Measurements from ENCODE around the gene NOC2L. TPM values are rescaled to one million over a fixed set of nuclear protein-coding genes. Genes with fewer than 3 reads are reported as not detected.
A peak's percentile ranks its signal among the peaks of the same experiment; 100 is the strongest.

Gene NOC2L
- total RNA-seq, 1 donor from 2014 or later: 71.9 TPM

DNA sequence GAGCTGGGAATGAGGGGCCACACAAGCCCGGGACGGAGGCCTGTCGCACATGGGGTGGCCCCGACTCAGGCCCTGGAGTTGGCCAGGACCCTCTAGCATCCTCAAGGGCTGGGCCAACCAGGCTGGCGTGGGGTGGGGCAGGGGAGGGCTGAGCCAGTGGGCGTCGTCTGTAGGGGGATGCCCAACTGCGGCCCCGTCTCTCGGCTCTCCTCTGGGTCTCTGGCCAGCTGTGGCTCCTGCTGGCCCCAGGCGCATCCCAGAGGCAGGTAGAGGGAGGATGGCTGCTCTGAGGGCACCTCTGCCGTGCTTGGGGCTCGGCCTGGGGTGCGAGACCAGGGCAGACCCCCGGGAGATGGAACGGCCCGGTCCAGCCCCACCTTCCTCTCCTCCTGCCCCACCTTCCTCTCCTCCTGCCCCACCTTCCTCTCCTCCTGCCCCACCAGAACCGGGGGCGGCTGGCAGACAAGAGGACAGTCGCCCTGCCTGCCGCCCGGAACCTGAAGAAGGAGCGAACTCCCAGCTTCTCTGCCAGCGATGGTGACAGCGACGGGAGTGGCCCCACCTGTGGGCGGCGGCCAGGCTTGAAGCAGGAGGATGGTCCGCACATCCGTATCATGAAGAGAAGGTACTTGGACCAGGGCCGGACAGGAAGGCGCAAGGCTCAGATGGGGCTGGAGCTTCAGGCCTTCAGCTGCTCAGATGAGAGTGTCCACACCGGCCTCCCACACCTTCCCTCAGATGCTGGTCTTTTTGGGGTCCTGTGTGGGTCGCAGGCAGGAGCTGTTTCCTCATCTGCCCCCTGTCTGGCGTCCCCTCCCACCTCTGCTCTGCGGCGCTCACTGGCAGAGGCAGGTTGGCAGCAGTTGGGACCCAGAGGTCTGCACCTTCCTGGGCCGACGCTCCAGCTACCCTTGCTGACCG lies 29.1 kb downstream of the NOC2L start:
- no peak for DNase-seq (ENCODE audit: low spot score)

DNA sequence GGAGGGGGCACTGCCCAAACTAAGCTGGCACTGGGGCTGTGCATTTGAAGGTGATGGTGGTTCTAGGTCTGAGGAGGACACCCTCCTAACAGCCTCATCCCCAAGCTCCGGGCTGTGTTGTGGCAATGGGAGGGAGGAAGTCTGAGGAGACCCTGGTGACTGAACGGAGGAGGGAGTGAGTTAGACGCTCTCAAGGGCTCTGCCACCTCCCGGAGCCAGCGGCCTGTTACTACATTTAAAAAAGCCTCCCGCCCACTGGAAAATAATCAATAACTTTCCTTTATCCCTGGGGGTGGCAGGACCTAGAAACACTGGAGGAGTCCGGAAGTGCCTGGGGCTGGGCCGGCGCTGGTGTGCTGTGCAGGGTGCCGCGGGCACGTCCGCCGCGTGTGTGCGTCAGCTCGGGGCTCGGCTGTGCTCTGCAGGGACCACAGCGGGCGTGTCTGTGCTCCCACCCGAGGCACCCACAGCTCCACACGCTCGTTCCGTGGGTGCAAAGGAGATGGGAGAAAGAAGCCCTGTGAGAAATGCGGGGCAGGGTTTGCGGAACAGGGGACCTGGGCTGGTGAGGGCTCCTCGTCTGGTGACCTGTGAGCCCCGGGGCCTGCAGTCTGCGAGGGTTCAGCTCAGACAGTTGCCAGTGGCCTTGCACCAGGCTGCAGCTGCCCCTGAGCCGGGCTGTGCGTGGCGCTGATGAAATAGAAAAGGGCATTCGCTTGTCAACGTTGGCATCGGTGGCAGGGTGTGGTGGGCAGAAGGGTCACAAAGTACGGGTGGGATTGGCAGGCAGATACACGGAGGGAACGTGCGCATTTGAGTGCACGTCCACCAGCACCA lies 30.0 kb downstream of the NOC2L start:
- no peak for DNase-seq (ENCODE audit: low spot score)

- DNase-seq (ENCODE audit: low spot score): no peak
Measured at GRCh38 chr1:927748-928147, 31.3 kb downstream of the NOC2L start.

DNA sequence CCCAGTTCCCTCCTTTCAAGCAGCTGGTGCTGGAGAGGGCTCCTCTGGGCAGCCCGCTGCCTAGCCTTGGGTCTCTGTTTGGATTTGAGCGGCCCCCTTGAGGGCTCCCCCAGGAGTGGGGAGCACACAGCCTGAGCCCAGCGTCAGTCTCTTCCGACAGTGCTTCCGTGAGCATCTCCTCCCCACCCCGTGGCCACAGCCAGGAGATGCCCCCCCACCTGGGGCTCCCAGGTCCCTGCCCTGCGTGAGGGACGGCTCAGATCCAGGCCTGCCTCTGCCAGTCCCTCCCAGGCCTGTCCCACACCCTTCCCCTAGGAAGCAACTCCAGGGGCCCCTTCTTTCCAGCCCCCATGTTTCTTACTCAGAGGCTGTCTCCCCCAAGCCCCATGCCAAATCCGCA lies 31.8 kb downstream of the NOC2L start:
- no peak for DNase-seq (ENCODE audit: low spot score)

DNA sequence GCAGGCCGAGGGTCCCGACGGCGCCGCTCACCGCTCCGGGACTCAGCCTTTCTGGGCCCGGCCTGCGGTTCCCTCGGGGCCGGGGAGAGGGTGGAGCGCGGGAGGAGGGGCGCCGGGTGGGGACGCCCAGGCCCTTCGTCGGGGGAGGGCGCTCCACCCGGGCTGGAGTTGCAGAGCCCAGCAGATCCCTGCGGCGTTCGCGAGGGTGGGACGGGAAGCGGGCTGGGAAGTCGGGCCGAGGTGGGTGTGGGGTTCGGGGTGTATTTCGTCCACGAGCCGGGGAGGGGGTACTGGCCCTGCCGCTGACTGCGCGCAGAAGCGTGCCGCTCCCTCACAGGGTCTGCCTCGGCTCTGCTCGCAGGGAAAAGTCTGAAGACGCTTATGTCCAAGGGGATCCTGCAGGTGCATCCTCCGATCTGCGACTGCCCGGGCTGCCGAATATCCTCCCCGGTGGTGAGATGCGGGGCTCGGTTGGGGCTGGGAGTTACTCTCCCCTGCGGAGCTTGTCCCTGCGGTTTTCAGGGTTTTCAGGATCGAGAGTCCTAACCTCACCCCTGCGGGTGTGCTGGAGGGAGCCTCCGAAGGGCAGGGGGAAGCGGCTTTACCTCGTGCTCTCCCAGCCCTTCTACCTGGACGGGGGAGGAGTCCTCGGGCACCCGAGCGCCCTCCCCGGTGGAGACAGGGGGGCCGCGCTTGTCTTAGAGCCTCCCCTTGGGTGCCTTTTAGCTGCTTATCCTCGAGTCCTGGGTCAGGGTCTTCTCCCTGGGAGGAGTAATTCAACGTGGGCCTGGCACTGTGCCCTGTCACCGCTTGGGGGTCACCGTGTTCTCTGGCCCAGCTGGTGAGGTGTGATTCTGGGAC lies 33.3 kb downstream of the NOC2L start:
- DNase-seq (ENCODE audit: low spot score): no peak

DNA sequence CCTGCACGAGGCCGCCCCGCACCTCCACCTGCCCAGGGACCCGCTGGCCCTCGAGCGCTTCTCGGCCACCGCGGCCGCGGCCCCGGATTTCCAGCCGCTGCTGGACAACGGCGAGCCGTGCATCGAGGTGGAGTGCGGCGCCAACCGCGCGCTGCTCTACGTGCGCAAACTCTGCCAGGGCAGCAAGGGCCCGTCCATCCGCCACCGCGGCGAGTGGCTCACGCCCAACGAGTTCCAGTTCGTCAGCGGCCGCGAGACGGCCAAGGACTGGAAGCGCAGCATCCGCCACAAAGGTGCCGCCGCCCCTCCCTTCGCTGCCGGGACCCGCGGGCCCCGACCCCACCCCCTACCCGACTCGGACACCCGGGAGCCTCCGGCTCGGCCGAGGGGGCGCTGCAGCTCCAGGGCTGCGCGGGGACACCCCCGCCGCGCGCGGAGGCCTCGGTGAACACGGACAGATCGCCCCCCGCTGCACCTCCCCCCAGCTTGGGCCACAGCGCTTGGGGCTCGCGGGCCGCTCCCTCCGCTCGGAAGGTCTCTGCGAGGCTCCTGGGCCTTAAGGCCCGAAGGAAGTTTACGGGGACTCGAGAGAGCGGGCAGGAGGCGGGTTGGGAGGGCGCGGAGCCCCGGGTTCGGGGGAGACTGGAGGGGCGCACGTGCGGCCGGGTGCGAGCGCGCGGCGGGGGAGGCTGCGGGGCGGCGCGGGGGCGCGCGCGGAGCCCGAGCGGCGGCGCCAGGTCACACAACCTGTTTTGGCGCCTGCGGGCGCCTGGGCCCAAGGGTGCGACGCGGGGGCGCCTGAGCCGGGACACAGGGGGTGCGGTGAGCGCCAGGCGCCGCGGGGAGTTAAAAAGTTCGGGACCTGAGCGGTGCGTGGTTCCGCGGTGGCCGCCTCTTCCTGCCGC lies 34.1 kb downstream of the NOC2L start:
- DNase-seq (ENCODE audit: low spot score): no peak

DNA sequence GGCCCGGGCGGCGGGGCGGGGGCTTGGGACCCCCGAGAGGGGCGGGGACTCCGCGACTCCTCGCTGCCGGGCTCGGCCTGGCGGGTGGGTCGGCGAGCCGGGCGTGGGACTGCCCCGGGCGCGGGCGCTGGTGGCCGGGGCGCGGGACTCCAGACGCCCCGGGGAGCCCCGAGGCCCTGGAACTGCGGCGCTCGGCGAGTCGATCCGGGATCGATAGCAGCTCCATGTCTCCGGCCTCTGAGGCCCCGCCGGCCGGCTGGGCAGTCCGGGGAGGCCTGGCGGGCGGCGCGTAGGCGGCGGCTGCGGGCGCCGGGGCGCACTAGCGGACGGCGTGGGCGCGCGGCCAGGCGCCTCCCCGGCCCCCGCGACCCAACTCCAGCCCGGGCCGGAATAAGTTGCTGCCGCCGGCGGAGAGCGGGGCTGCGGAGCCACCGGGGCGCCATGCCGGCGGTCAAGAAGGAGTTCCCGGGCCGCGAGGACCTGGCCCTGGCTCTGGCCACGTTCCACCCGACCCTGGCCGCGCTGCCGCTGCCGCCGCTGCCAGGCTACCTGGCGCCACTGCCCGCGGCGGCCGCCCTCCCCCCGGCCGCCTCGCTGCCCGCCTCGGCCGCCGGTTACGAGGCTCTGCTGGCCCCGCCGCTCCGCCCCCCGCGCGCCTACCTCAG lies 34.9 kb downstream of the NOC2L start:
- no peak for DNase-seq (ENCODE audit: low spot score)

DNA sequence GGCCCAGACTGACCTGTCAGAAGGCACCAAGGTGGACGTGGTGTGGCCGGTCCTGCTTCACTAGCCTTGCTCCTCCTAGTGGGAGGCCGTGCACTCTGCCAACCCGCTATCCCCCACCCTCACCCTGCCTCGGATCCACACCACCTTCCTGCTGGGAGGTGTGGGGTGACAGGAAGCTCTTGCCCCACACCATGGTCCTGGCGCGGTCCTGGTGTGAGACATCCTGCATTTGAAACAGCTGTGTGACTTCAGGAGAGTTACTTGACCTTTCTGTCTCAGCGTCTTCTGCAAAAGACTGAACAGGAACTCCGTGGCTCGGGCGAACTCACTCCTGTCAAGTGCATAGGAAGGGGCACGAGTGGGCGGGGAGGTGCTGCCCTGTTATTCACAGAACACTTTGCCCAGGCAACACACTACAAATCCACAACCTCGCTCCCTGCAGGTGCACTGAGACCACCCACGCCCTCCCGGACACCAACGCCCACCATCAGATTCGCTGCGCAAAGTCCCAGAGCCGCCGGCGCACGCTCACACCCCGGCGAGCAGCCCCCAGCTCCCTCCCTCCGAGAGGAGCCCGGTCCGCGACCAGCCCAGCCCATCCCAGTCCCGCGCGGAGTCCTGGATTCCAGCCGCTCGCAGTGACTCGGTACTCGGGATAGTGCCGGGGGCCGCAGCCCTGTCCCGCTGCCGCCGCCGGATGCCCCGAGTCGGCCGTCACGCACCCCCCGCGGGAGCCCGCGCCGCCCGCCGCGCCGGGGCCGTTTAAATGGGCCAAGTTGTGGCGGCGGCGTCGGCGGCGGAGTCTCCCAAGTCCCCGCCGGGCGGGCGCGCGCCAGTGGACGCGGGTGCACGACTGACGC lies 35.7 kb downstream of the NOC2L start, which contains the start of gene SAMD11:
Gene SAMD11, plus strand, starts transcription at position 793 of the 860 bp plus-strand sequence. CDS start 509 bp downstream, outside the sequence.
- peak; percentile 82 for DNase-seq (ENCODE audit: low spot score)

- DNase-seq (ENCODE audit: low spot score): no peak
Measured at GRCh38 chr1:921011-921837, 37.8 kb downstream of the NOC2L start.

DNA sequence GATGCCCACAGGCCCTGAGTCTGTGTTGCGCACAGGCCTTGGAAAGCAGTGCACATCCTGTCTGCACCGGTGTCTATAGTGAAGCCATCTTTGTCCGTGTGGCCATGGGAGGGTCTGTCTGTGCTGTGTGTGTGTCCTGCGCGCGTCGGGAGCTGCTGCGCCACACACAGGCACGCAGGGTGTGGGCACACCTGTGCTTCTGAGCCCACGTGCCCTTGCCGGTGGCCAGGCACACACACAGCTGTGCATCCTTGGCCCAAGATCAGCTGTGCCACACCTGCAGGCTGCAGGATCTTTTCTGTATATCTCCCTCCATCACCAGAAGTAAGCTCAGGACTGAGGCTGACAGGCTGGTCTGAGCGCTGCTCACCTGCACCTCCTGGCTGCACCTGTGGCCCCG lies 38.5 kb downstream of the NOC2L start:
- no peak for DNase-seq (ENCODE audit: low spot score)

DNA sequence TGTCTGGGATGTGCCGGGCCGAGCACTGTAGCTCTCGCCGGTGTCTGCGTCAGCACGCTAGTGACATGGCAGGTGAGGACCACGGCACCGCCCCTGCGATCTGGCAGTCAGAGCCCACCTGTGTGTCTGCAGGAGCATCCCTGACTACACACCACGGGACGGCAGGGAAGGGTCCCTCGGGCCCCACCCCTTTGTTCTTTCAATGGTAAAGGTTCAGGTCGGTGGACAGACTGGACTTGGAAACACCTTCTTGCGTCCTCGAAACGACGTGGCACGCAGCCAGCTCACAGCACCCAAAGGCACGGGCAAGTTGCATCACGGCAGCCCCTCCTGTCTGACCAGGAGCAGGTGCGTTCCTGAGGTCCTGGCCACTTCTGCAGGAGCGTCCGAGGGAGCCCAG lies 39.0 kb downstream of the NOC2L start:
- no peak for DNase-seq (ENCODE audit: low spot score)

DNA sequence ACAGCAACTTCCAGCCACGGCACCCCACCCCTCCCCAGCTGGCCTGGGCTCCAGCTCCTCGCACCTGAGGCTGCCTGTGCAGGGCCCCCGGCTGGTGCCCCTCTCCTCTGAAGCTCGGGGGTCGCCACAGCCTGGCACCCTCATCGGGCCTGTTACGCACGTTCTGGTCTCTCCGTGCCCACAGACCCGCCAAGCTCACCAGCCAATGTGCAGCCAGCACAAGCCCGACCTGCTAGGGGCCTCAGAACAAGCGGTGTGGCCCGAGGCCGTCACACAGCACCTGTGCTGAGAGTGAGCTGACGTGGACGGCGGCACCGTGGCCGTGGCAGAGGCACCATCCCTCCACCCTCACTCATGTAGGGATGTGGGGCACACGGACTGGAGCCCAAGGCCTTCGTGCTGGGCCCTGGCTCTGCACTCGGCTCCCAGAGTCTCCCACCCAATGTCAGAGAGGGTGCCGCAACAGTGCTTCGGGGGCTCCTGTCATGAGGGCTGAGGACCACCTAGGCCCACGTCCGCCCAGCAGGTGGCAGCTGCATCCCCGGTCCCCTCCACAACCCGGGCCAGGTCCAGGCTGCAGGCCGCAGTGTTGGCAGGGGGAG lies 39.7 kb downstream of the NOC2L start:
- DNase-seq (ENCODE audit: low spot score): no peak

DNA sequence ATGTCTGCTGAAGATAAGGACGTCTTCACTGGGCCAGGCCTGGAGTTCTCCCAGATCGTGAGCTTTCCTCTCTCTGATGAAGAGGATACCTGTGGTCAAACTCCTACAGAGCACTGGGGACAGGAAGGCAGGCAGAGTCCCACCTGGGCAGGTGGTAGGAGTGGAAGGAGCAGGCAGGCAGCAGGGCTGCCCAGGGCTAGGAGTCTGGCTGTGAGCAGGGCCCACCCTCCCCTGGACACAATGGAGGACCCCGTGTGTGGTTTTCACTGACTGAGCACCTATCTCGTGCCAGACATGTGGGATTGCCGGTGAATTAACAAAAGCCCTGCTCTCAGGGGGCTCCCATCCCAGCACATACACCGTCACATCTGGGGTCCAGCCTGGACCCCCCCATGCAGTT lies 40.2 kb downstream of the NOC2L start:
- DNase-seq (ENCODE audit: low spot score): no peak

DNA sequence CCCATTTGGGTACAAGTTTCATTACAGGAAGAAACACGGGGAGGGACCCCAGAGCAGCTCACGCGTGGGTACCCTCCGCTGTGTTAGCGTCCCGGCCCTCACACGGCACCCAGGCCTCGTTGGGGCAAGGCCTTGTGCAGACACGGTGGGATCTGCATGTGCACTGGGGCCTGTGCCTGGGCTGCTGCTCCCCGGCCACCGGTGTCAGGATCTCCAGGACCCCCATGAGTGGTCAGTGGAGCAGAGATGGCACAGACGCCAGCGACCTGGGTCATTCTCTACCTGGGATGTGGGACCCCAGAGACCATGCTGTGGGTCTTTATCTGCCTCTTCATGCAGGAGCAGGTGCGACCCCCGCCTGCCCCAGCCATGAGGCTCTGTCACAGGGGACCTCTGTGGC lies 40.7 kb downstream of the NOC2L start:
- DNase-seq (ENCODE audit: low spot score): no peak

GRCh38 chr1:917466-918091 lies 41.5 kb downstream of the NOC2L start:
- no peak for DNase-seq (ENCODE audit: low spot score)

- DNase-seq (ENCODE audit: low spot score): no peak
Measured at GRCh38 chr1:917076-917459, 42.0 kb downstream of the NOC2L start.

Measured in ureter (tissue), 1 donor.